RWPE2 (cell line): ENCODE data around the gene CDC42BPA.

Experiments used
- ATAC-seq: fragments of 200-7000 bp; cut with Tn5 transposase; 3 replicates; pipeline ENCODE4 v1.9.1; 2021; ENCODE audit warnings: low read depth
- DNase-seq: peaks from one replicate; pipeline ENCODE4 v3.0.0-alpha.2; 2020; ENCODE audit warnings: low spot score
- H3K27ac ChIP-seq: fragments of 450-650 bp; 2 replicates; pipeline ENCODE4 v1.5.1; 2017; ENCODE audit warnings: mild to moderate bottlenecking; ENCODE audit not compliant: poor library complexity, severe bottlenecking
- H3K27me3 ChIP-seq: fragments of 250-450 bp; sonication (Bioruptor Pico); 2 replicates; pipeline ENCODE4 v1.5.1; 2021; ENCODE audit warnings: mild to moderate bottlenecking, moderate library complexity; ENCODE audit not compliant: insufficient read depth, poor library complexity, severe bottlenecking
- H3K36me3 ChIP-seq: fragments of 250-450 bp; sonication (Bioruptor Pico); 2 replicates; pipeline ENCODE4 v1.5.1; 2020; ENCODE audit warnings: low read depth, mild to moderate bottlenecking, moderate library complexity
- H3K4me1 ChIP-seq: fragments of 250-450 bp; sonication (Bioruptor Pico); 2 replicates; pipeline ENCODE4 v1.5.1; 2021; ENCODE audit warnings: mild to moderate bottlenecking, moderate library complexity; ENCODE audit not compliant: insufficient read depth, poor library complexity, severe bottlenecking
- H3K4me3 ChIP-seq: fragments of 250-450 bp; sonication (Bioruptor Pico); 2 replicates; pipeline ENCODE4 v1.5.1; 2021; ENCODE audit warnings: mild to moderate bottlenecking, moderate library complexity; ENCODE audit not compliant: severe bottlenecking
- H3K9me3 ChIP-seq: fragments of 250-450 bp; sonication (Bioruptor Pico); 2 replicates; pipeline ENCODE4 v1.5.1; 2021; ENCODE audit warnings: mild to moderate bottlenecking, moderate library complexity; ENCODE audit not compliant: severe bottlenecking
- TF ChIP-seq, protein P1 (sequence below): fragments of 450-650 bp; IDR thresholded peaks from one replicate; pipeline ENCODE4 v1.5.1; 2017; ENCODE audit warnings: mild to moderate bottlenecking, moderate library complexity; ENCODE audit not compliant: poor library complexity, severe bottlenecking

The CDC42BPA gene

DNA sequence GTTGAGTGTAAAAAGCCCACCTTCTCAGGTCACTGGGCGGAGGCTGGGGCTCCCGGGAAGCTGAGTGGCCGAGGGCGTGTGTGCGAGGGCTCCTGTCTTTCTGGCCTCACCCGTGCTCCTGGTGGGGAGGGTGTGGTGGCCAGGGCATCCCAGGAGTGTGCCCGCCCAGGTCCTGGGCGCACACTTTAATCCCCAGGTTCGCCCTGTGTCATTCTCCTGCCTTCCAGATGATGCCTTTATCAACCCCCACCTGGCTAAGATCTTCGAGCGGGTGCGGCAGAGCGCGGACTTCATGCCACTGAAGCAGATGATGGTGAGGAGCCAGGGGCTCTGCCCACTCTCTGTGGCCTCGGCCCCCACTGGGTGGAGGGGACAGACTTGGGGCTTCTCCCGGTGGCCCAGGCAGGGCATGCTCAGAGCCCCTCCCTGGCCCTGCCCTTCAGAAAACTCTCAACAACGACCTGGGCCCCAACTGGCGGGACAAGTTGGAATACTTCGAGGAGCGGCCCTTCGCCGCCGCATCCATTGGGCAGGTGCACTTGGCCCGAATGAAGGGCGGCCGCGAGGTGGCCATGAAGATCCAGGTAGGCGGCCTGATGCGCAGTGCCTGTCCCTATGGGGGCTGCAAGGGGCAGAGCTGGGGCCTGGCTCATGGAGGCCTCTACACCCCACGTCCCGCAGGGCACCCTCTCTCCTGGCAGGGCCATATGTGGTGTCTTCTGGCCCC is 335.7 kb downstream of the CDC42BPA start:
- DNase-seq (no peak), ATAC-seq (no peak)
- Histone ChIP-seq H3K27me3 (no peaks in the 10 kb centered on the region), H3K4me1 (no peaks in the 10 kb centered on the region), H3K9me3 (no peaks in the 10 kb centered on the region), H3K27ac (no peak overlapping the region), H3K4me3 (no peak overlapping the region), H3K36me3 (no peaks in the 10 kb centered on the region)
- TF ChIP-seq, protein P1, sequence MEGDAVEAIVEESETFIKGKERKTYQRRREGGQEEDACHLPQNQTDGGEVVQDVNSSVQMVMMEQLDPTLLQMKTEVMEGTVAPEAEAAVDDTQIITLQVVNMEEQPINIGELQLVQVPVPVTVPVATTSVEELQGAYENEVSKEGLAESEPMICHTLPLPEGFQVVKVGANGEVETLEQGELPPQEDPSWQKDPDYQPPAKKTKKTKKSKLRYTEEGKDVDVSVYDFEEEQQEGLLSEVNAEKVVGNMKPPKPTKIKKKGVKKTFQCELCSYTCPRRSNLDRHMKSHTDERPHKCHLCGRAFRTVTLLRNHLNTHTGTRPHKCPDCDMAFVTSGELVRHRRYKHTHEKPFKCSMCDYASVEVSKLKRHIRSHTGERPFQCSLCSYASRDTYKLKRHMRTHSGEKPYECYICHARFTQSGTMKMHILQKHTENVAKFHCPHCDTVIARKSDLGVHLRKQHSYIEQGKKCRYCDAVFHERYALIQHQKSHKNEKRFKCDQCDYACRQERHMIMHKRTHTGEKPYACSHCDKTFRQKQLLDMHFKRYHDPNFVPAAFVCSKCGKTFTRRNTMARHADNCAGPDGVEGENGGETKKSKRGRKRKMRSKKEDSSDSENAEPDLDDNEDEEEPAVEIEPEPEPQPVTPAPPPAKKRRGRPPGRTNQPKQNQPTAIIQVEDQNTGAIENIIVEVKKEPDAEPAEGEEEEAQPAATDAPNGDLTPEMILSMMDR: no peak

DNA sequence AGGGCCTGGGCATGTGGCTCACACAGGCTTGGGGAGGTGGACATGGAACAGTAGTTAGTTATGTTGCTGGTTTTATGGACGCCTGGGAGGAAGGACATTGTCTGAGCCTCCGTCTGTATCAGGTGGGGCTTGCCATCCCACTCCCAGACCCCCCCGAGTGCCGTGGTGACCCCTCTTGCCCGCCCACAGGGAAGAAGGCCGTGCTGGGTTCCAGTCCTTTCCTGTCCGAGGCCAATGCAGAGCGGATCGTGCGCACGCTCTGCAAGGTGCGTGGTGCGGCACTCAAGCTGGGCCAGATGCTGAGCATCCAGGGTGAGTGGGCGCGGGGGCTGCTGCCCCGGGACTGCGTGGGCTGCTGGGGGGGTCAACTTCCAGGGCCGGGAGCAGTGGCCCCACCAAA is 336.5 kb downstream of the CDC42BPA start:
- H3K9me3 ChIP-seq: no peaks in the 10 kb centered on the region
- H3K4me1 ChIP-seq: no peaks in the 10 kb centered on the region
- H3K36me3 ChIP-seq: no peaks in the 10 kb centered on the region
- no peak for DNase-seq
- H3K4me3 ChIP-seq: no peak overlapping the region
- no peak overlapping the region for H3K27ac ChIP-seq
- ATAC-seq: no peak
- H3K27me3 ChIP-seq: no peaks in the 10 kb centered on the region
- TF ChIP-seq, protein P1: no peak

GRCh38 chr1:226981386-226981817 is 336.9 kb downstream of the CDC42BPA start:
- DNase-seq: no peak
- H3K27ac ChIP-seq: no peak overlapping the region

GRCh38 chr1:226980565-226981385 is 337.5 kb downstream of the CDC42BPA start:
- Histone ChIP-seq H3K36me3 (no peaks in the 10 kb centered on the region), H3K4me1 (no peaks in the 10 kb centered on the region), H3K9me3 (no peaks in the 10 kb centered on the region), H3K27me3 (no peaks in the 10 kb centered on the region), H3K27ac (no peak overlapping the region), H3K4me3 (no peak overlapping the region)
- DNase-seq: no peak
- no peak for ATAC-seq
- TF ChIP-seq, protein P1: no peak

More at GRCh38 chr1:226981386-226981817, 336.9 kb downstream of the CDC42BPA start:
- H3K27me3 ChIP-seq: no peaks in the 10 kb centered on the region
- TF ChIP-seq, protein P1: no peak
- no peaks in the 10 kb centered on the region for H3K9me3 ChIP-seq
- no peaks in the 10 kb centered on the region for H3K36me3 ChIP-seq
- no peaks in the 10 kb centered on the region for H3K4me1 ChIP-seq
- ATAC-seq: no peak
- no peak overlapping the region for H3K4me3 ChIP-seq

- DNase-seq (no peak), ATAC-seq (no peak)
- Histone ChIP-seq H3K9me3 (no peaks in the 10 kb centered on the region), H3K27me3 (no peaks in the 10 kb centered on the region), H3K4me1 (no peaks in the 10 kb centered on the region), H3K27ac (no peak overlapping the region), H3K36me3 (no peaks in the 10 kb centered on the region), H3K4me3 (no peak overlapping the region)
- TF ChIP-seq, protein P1: no peak
Observed at GRCh38 chr1:226980122-226980560, 338.2 kb downstream of the CDC42BPA start.
